Left kidney (tissue), 2 donors: ENCODE data around the gene AKAP13. TPM values are rescaled to one million over a fixed set of nuclear protein-coding genes. Genes with fewer than 3 reads are reported as not detected.
A peak's percentile ranks its signal among the peaks of the same experiment; 100 is the strongest.
"Not testable (repeated sequence)": the region's sequence is repeated elsewhere in the genome, so short reads cannot be mapped to it uniquely, and the experiment has no call there.

Experiments used
- DNase-seq: peaks from one replicate; pipeline ENCODE4 v3.0.0-alpha.2; 2013
- polyA plus RNA-seq: library from polyadenylated mRNA; unstranded; fragments of 120-200 nt; gene quantifications from one replicate; pipeline ENCODE4 v1.2.1, GENCODE V29; 2013; ENCODE audit not compliant: insufficient read length

The AKAP13 gene
- polyA plus RNA-seq, 1 donor: 101 TPM

- no peak for DNase-seq
These were observed 408.5 kb downstream of the AKAP13 start for GRCh38 chr15:85788771-85789495.

DNA sequence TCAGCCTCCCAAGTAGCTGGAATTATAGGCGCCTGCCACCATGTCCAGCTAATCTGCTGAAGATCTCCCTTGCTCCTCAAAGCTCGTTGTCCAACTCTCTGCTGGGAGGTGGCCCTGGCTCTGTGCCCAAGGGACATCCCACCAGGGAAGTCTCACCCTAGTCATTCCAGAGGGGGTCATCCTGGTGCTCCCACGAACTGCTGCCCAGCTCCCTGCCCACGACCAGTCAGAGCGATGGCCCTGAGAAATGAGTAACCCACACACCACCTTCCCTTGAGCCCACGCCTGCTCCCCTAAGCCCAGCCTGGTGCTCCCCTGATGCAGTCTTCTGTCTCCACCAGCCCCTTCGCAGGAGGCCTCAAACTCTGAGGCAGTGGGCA is 409.1 kb downstream of the AKAP13 start:
- DNase-seq: no peak

- DNase-seq: no peak
These were observed 411.8 kb downstream of the AKAP13 start for GRCh38 chr15:85792102-85792731.

GRCh38 chr15:85792912-85793590 is 412.6 kb downstream of the AKAP13 start:
- DNase-seq: no peak

- DNase-seq: no peak
These were observed 413.5 kb downstream of the AKAP13 start for GRCh38 chr15:85793641-85794597.

- peak; percentile 95 for DNase-seq
These were observed 414.4 kb downstream of the AKAP13 start, which contains the start of gene KLHL25 for GRCh38 chr15:85794598-85795336. Gene KLHL25 (minus strand): TSS chr15:85794925. CDS start chr15:85769810, 25,115 bp downstream.

DNA sequence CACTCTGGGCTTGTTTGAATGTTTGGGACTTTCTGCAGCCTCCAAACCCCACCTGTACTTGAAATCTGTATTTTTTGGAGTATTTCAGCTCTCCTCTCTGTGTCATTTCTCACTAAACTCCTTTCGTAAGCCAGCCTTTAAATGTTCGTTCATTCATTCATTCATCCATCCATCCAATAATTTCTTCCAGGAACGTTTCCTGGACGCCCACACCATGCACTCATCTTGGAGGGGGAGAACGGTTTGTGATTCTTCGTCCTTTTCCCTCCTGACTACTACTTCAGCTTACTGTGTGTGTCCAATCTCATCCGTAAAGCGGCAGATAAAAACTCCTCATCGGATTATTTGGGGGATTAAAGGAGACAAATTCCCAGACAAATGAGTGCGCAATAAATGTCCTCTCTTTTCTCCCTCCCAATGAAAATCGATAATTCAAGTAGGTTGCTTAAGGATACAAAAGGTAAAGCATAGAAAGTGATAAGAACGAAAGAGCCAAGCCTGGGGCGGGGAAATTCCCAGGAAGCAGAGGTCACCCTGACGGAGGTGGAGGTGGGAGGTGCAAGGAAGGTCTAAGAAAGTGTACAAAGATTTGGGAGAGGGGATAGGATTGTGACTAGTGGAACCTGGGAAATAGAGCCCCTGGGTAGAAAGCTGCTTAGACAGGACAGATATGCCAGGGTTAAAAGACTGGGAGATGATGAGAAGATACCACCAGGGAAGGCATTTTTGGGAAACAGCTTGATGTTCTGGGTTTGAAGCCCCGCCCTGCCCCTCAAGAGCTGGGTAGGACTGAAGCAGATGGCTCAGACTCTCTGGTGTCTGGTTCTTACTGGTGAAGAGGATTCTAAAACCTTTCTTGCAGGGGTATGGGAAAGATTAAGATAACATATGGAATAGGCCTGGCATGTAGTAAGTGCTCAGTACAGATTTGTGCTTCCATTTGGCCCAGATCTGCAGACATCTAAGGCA is 415.2 kb downstream of the AKAP13 start:
- DNase-seq: no peak

- DNase-seq: not testable (repeated sequence)
These were observed 416.0 kb downstream of the AKAP13 start for GRCh38 chr15:85796371-85796770.
